Neural progenitor cell (in vitro differentiated cells): ENCODE measurements around the gene CCSER1. TPM values are rescaled to one million over a fixed set of nuclear protein-coding genes. Genes with fewer than 3 reads are reported as not detected.
"Not testable (repeated sequence)": the region's sequence is repeated elsewhere in the genome, so short reads cannot be mapped to it uniquely, and the experiment has no call there.

Experiments
- DNase-seq: peaks from one replicate; pipeline ENCODE4 v3.0.0-alpha.2; 2016; ENCODE audit warnings: low spot score
- H2AFZ ChIP-seq: fragments of 200-600 bp; sonication (generic); replicated peaks from 2 replicates; pipeline ENCODE4 v1.6.1; 2016; ENCODE audit warnings: antibody characterized with exemption
- H3F3A ChIP-seq: fragments of 200-600 bp; sonication (generic); 2 replicates; pipeline ENCODE4 v1.6.1; 2016; ENCODE audit warnings: antibody characterized with exemption, low read depth
- H3K27ac ChIP-seq: fragments of 200-600 bp; sonication (generic); 2 replicates; pipeline ENCODE4 v1.5.1; 2016; ENCODE audit warnings: mild to moderate bottlenecking
- H3K27me3 ChIP-seq: fragments of 200-600 bp; sonication (generic); 2 replicates; pipeline ENCODE4 v1.6.1; 2016; ENCODE audit warnings: mild to moderate bottlenecking, moderate library complexity
- H3K36me3 ChIP-seq: fragments of 200-600 bp; sonication (generic); 2 replicates; pipeline ENCODE4 v1.5.1; 2016
- H3K4me1 ChIP-seq: fragments of 200-600 bp; sonication (generic); 2 replicates; pipeline ENCODE4 v1.6.1; 2016; ENCODE audit warnings: mixed run types
- H3K4me2 ChIP-seq: fragments of 200-600 bp; sonication (generic); 2 replicates; pipeline ENCODE4 v1.6.1; 2016
- H3K4me3 ChIP-seq: fragments of 200-600 bp; sonication (generic); 2 replicates; pipeline ENCODE4 v1.5.1; 2016
- H3K79me2 ChIP-seq: fragments of 200-600 bp; sonication (generic); 2 replicates; pipeline ENCODE4 v1.6.1; 2016; ENCODE audit warnings: low read depth
- H3K9ac ChIP-seq: fragments of 200-600 bp; sonication (generic); 2 replicates; pipeline ENCODE4 v1.6.1; 2016
- H3K9me3 ChIP-seq: fragments of 200-600 bp; sonication (generic); 2 replicates; pipeline ENCODE4 v1.5.1; 2016; ENCODE audit warnings: low read depth
- H4K20me1 ChIP-seq: fragments of 200-600 bp; sonication (generic); 2 replicates; pipeline ENCODE4 v1.6.1; 2016; ENCODE audit warnings: low read depth
- H3K27ac Mint-ChIP-seq: 3 replicates; pipeline ENCODE4 v1.8.0; 2021; ENCODE audit warnings: mixed read lengths
- H3K27me3 Mint-ChIP-seq: 2 replicates; pipeline ENCODE4 v1.8.0; 2022; ENCODE audit warnings: low read depth, mild to moderate bottlenecking, inconsistent platforms, moderate library complexity, mixed read lengths; ENCODE audit not compliant: insufficient read depth
- H3K36me3 Mint-ChIP-seq: 3 replicates; pipeline ENCODE4 v1.8.0; 2021; ENCODE audit warnings: mixed read lengths
- H3K4me1 Mint-ChIP-seq: 3 replicates; pipeline ENCODE4 v1.8.0; 2021; ENCODE audit warnings: mixed read lengths
- H3K4me3 Mint-ChIP-seq: 3 replicates; pipeline ENCODE4 v1.8.0; 2021; ENCODE audit warnings: mild to moderate bottlenecking, moderate library complexity, mixed read lengths
- H3K9me3 Mint-ChIP-seq: 3 replicates; pipeline ENCODE4 v1.8.0; 2020; ENCODE audit warnings: mixed read lengths
- EZH2 ChIP-seq: fragments of 200-600 bp; sonication (generic); IDR thresholded peaks from 2 replicates; pipeline ENCODE4 v1.6.1; 2017; ENCODE audit warnings: antibody characterized with exemption, mild to moderate bottlenecking, moderate library complexity
- EZH2phosphoT487 ChIP-seq: fragments of 200-600 bp; sonication (generic); IDR thresholded peaks from 2 replicates; pipeline ENCODE4 v1.6.1; 2017; ENCODE audit warnings: antibody characterized with exemption
- total RNA-seq: library from RNA; depleted of rRNA; stranded (reverse); fragments of >200 nt; gene quantifications from 2 replicates; pipeline ENCODE4 v1.2.3, GENCODE V29; 2015; ENCODE audit warnings: low replicate concordance
- TF ChIP-seq, protein P1 (sequence below): fragments of 200-600 bp; sonication (generic); IDR thresholded peaks from 2 replicates; pipeline ENCODE4 v1.5.1; 2017; ENCODE audit warnings: antibody characterized with exemption, mild to moderate bottlenecking

Gene CCSER1
- total RNA-seq, 1 donor from 2014 or later: 0.77 TPM

DNA sequence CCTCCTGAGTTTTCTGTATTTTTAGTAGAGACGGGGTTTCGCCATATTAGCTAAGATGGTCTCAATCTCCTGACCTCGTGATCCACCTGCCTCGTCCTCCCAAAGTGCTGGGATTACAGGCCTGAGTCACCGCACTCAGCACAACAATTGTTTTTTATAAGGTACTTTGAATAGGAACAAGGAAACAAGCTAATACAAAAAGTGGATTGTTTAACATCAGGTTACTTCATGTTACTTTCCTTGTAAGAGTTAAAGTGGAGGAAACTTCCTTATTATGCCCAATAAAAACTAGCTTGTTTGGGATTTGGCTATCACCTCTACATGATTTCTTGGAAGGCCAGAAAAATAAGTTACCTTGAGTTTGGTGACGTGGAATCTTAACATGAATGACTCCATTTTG is 698.7 kb downstream of the CCSER1 start:
- H3K27ac Mint-ChIP-seq: no peak overlapping the region
- no peak overlapping the region for H3K4me3 ChIP-seq
- H3K4me3 Mint-ChIP-seq: no peak overlapping the region

DNA sequence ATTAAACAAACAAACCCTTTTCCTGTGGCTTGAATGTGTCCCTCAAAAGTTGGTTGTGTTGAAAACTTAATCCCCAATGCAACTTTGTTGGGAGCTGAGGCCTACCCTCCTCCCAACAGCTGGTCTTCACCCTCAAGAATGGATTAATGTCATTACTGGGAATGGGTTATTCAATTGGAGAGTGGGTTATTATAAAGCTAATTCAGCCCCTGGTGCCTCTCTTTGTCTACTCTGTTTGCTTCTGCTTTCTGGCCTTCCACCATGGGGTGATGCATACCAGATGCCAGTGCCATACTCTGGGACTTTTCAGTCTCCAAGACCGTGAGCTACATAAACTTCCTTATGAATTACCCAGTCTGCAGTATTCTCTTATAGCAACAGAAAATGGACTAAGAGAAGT is 706.5 kb downstream of the CCSER1 start:
- Histone ChIP-seq H3K79me2 (no peaks in the 10 kb centered on the region), H2AFZ (peak overlapping the region; percentile 37), H3K4me1 (peaks cover 13% of the 10 kb centered on the region), H4K20me1 (no peaks in the 10 kb centered on the region), H3K36me3 (no peaks in the 10 kb centered on the region), H3K9ac (no peak overlapping the region), H3K4me2 (peak overlapping the region; percentile 56), H3F3A (no peaks in the 10 kb centered on the region), H3K9me3 (no peaks in the 10 kb centered on the region), H3K4me3 (no peak overlapping the region), H3K27ac (peak overlapping the region; percentile 56), H3K27me3 (no peaks in the 10 kb centered on the region)
- Mint-ChIP-seq H3K27me3 (no peaks in the 10 kb centered on the region), H3K4me1 (peaks cover 5% of the 10 kb centered on the region), H3K9me3 (no peaks in the 10 kb centered on the region), H3K4me3 (no peak overlapping the region), H3K27ac (no peak overlapping the region), H3K36me3 (no peaks in the 10 kb centered on the region)
- DNase-seq: peak; percentile 9
- TF ChIP-seq EZH2phosphoT487 (no peak), EZH2 (no peak)
- TF ChIP-seq, protein P1, sequence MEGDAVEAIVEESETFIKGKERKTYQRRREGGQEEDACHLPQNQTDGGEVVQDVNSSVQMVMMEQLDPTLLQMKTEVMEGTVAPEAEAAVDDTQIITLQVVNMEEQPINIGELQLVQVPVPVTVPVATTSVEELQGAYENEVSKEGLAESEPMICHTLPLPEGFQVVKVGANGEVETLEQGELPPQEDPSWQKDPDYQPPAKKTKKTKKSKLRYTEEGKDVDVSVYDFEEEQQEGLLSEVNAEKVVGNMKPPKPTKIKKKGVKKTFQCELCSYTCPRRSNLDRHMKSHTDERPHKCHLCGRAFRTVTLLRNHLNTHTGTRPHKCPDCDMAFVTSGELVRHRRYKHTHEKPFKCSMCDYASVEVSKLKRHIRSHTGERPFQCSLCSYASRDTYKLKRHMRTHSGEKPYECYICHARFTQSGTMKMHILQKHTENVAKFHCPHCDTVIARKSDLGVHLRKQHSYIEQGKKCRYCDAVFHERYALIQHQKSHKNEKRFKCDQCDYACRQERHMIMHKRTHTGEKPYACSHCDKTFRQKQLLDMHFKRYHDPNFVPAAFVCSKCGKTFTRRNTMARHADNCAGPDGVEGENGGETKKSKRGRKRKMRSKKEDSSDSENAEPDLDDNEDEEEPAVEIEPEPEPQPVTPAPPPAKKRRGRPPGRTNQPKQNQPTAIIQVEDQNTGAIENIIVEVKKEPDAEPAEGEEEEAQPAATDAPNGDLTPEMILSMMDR: no peak

More for the DNA sequence above, 698.7 kb downstream of the CCSER1 start:
- no peaks in the 10 kb centered on the region for H3K4me1 ChIP-seq
- H3K9ac ChIP-seq: no peak overlapping the region
- no peak overlapping the region for H3K4me2 ChIP-seq
- H3K36me3 ChIP-seq: no peaks in the 10 kb centered on the region
- H3K27me3 ChIP-seq: no peaks in the 10 kb centered on the region
- peak overlapping the region; percentile 26 for H2AFZ ChIP-seq
- H3K4me1 Mint-ChIP-seq: no peaks in the 10 kb centered on the region
- H3K79me2 ChIP-seq: no peaks in the 10 kb centered on the region
- no peaks in the 10 kb centered on the region for H3K9me3 Mint-ChIP-seq
- no peaks in the 10 kb centered on the region for H3K36me3 Mint-ChIP-seq
- H3K9me3 ChIP-seq: no peaks in the 10 kb centered on the region
- H3K27ac ChIP-seq: no peak overlapping the region
- H3K27me3 Mint-ChIP-seq: peaks cover 2% of the 10 kb centered on the region
- H3F3A ChIP-seq: no peaks in the 10 kb centered on the region
- H4K20me1 ChIP-seq: no peaks in the 10 kb centered on the region
- no peak for DNase-seq
- TF ChIP-seq, protein P1: no peak
- TF ChIP-seq EZH2 (no peak), EZH2phosphoT487 (no peak)

DNA sequence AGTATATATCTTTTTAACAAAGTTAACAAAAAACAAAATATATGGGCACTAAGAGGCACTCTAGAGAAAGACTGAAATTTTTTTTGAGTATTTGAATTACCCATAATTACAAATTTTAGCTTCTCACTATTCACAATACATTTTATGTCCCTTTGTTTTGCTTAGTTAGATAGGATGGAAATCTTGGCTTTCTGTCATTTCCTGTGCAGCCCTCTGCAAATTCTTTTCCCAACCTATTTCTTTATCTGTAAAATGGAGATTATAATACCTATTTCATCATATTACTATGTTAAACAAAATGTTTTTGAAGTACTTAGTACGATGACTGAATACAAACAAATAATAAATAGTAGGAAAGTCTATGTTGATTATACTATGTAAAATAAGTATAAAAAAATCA is 710.0 kb downstream of the CCSER1 start:
- H3K27me3 Mint-ChIP-seq: no peaks in the 10 kb centered on the region
- no peaks in the 10 kb centered on the region for H3K79me2 ChIP-seq

DNA sequence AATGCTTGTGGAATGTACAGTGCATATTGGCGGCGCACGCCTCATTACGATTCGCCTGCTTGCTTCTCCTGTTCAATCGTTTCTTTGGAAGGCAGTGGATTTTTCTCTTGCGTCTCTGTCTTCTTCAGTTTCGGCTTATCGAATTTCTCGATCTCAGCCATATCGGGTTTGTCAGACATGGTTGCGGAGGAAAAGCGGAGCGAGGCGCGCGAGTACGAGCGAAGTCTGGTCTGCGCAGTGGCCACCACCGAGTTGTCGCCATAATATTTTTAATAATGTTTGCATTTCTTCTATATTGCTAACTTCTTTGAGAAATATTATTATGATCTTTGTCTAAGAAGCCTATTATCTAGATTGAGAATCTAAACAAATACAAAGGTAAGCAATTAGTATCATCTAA is 711.7 kb downstream of the CCSER1 start:
- not testable (repeated sequence) for DNase-seq, H3K36me3 Mint-ChIP-seq, H3K36me3 ChIP-seq, H3K27me3 ChIP-seq, H3F3A ChIP-seq, H3K4me3 Mint-ChIP-seq, H3K9me3 ChIP-seq, H3K27ac ChIP-seq, H2AFZ ChIP-seq, H3K27me3 Mint-ChIP-seq, H3K9ac ChIP-seq, H3K4me2 ChIP-seq, H4K20me1 ChIP-seq, H3K27ac Mint-ChIP-seq, H3K4me1 ChIP-seq, H3K79me2 ChIP-seq, H3K9me3 Mint-ChIP-seq, H3K4me3 ChIP-seq, H3K4me1 Mint-ChIP-seq

More for the DNA sequence above, 710.0 kb downstream of the CCSER1 start:
- H3K27ac ChIP-seq: no peak overlapping the region
- H3K4me1 ChIP-seq: peaks cover 13% of the 10 kb centered on the region
- H3F3A ChIP-seq: no peaks in the 10 kb centered on the region
- DNase-seq: no peak
- no peak overlapping the region for H3K4me3 ChIP-seq
- TF ChIP-seq EZH2: no peak
- TF ChIP-seq EZH2phosphoT487: no peak
- TF ChIP-seq, protein P1: no peak
- no peaks in the 10 kb centered on the region for H3K9me3 ChIP-seq
- H3K4me1 Mint-ChIP-seq: peaks cover 5% of the 10 kb centered on the region
- H3K36me3 Mint-ChIP-seq: no peaks in the 10 kb centered on the region
- no peak overlapping the region for H3K4me2 ChIP-seq
- H3K27ac Mint-ChIP-seq: no peak overlapping the region
- H4K20me1 ChIP-seq: no peaks in the 10 kb centered on the region
- H3K36me3 ChIP-seq: no peaks in the 10 kb centered on the region
- no peaks in the 10 kb centered on the region for H3K27me3 ChIP-seq
- no peak overlapping the region for H2AFZ ChIP-seq
- no peak overlapping the region for H3K9ac ChIP-seq
- H3K4me3 Mint-ChIP-seq: no peak overlapping the region
- H3K9me3 Mint-ChIP-seq: no peaks in the 10 kb centered on the region
